ENCODE data around the gene PRPF4. TPM values are rescaled to one million over a fixed set of nuclear protein-coding genes. Genes with fewer than 3 reads are reported as not detected.

The PRPF4 gene
- total and polyA plus RNA-seq, 9 of the 15 experiments (the other 6 are each of a cell fraction or from before 2014, with no cell fraction given) = 25.8 to 66.0 (median 39.8) TPM

DNA sequence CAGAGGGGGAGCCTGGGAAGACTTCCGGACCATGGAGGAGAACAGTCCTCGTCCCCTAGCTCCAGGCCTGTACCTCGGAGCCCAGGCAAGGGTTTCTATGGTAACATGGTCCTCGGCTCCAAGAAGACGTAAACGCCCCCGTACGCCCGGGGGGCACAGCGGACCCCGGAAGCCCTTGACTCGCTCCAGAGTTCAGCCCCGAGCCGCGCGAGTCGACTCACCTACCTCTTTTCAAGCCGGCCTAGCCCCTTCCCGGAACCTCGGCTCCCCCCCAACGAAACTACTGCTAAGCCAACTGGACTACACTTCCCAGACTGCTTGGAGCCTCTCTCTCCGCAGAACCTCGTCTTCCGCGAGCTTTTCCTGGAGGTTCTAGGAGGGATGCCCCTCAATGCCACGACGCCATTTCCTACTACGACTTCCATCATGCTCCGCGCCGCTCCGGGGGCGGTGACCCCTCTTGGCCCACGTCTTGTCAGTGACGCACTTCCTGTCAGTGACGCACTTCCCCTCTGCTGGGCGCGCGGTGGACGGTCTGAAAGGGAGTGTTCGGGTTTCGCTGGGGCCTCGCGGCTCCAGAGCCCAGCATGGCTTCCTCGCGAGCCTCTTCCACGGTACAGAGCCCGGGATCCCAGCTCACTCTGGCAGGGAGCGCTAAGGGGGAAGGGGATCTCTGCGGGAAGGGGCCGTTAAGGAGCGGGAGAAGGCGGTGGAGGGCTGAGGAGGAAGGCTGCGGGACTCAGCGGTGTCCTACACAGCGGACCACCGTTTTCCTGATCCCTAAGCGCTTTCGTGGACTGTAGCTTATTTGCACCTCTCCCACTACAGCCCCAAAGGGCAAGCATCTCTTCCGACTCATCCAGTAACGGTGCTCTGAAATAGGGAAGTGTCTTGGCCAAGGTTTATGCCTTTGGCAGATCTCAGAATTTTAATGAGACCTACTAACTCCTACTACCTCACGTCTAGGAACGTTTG is at the start of gene PRPF4, which contains the start of gene CDC26 (continued):
- TF ChIP-seq ESRRA (IDR thresholded peaks at IDR 0.05; ENCODE audit: borderline replicate concordance, low read depth) (peak; percentile 36; the same call in 1 of the 2 replicates), CHAMP1 (IDR thresholded peaks at IDR 0.05) (no peak), SMARCA4 (IDR thresholded peaks at IDR 0.05) (0 out of 2 replicates have a peak, but pooled peaks have one; percentile 11), DMBX1 (CRISPR knock-in tag; IDR thresholded peaks at IDR 0.05; ENCODE audit: borderline replicate concordance) (no peak), NR2C1 (IDR thresholded peaks at IDR 0.05) (peak; percentile 96), NR2C1 (tag; IDR thresholded peaks at IDR 0.05) (peak; percentile 98), ZFPM2 (CRISPR knock-in tag; IDR thresholded peaks at IDR 0.05) (no peak), ZNF512 (tag; IDR thresholded peaks at IDR 0.05) (no peak), ZNF780A (CRISPR knock-in tag; IDR thresholded peaks at IDR 0.05) (no peak)
- TF ChIP-seq, protein P1, sequence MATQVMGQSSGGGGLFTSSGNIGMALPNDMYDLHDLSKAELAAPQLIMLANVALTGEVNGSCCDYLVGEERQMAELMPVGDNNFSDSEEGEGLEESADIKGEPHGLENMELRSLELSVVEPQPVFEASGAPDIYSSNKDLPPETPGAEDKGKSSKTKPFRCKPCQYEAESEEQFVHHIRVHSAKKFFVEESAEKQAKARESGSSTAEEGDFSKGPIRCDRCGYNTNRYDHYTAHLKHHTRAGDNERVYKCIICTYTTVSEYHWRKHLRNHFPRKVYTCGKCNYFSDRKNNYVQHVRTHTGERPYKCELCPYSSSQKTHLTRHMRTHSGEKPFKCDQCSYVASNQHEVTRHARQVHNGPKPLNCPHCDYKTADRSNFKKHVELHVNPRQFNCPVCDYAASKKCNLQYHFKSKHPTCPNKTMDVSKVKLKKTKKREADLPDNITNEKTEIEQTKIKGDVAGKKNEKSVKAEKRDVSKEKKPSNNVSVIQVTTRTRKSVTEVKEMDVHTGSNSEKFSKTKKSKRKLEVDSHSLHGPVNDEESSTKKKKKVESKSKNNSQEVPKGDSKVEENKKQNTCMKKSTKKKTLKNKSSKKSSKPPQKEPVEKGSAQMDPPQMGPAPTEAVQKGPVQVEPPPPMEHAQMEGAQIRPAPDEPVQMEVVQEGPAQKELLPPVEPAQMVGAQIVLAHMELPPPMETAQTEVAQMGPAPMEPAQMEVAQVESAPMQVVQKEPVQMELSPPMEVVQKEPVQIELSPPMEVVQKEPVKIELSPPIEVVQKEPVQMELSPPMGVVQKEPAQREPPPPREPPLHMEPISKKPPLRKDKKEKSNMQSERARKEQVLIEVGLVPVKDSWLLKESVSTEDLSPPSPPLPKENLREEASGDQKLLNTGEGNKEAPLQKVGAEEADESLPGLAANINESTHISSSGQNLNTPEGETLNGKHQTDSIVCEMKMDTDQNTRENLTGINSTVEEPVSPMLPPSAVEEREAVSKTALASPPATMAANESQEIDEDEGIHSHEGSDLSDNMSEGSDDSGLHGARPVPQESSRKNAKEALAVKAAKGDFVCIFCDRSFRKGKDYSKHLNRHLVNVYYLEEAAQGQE (IDR thresholded peaks at IDR 0.05; ENCODE audit: borderline replicate concordance) = no peak; the same call in 1 of the 2 replicates
- TF ChIP-seq, protein P1 (CRISPR knock-in tag; IDR thresholded peaks at IDR 0.05; ENCODE audit: low read depth) = peak; percentile 29; the same call in 1 of the 2 replicates
- TF ChIP-seq, protein P2, sequence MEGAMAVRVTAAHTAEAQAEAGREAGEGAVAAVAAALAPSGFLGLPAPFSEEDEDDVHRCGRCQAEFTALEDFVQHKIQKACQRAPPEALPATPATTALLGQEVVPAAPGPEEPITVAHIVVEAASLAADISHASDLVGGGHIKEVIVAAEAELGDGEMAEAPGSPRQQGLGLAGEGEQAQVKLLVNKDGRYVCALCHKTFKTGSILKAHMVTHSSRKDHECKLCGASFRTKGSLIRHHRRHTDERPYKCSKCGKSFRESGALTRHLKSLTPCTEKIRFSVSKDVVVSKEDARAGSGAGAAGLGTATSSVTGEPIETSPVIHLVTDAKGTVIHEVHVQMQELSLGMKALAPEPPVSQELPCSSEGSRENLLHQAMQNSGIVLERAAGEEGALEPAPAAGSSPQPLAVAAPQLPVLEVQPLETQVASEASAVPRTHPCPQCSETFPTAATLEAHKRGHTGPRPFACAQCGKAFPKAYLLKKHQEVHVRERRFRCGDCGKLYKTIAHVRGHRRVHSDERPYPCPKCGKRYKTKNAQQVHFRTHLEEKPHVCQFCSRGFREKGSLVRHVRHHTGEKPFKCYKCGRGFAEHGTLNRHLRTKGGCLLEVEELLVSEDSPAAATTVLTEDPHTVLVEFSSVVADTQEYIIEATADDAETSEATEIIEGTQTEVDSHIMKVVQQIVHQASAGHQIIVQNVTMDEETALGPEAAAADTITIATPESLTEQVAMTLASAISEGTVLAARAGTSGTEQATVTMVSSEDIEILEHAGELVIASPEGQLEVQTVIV (CRISPR knock-in tag; IDR thresholded peaks at IDR 0.05; ENCODE audit: borderline replicate concordance) = no peak

Measured in K562 (cell line).